H1 (cell line): ENCODE measurements around the gene LRRK1. TPM values are rescaled to one million over a fixed set of nuclear protein-coding genes. Genes with fewer than 3 reads are reported as not detected.

Experiments
- CTCF ChIA-PET: fragments of 300-600 bp; sonication (Branson Sonifier 250); formaldehyde crosslinking; loops from one replicate; lab custom pipeline; 2021; ENCODE audit not compliant: partially characterized antibody; lab: Charles Lee
- POLR2A ChIA-PET: fragments of 300-600 bp; sonication (Branson Sonifier 250); formaldehyde crosslinking; loops from one replicate; lab custom pipeline; 2021; ENCODE audit warnings: inconsistent platforms; ENCODE audit not compliant: partially characterized antibody; lab: Charles Lee
- DNase-seq, 2 experiments: peaks; one replicate each; pipeline versions ENCODE4 v3.0.0 to v3.0.0-alpha.2; 2010 to 2022; ENCODE audit warnings: low spot score in 2 of 2, low read depth in 1 of 2, mixed read lengths in 1 of 2
- FAIRE-seq: peaks from 2 replicates; lab custom pipeline; 2011; peaks lifted over from hg19 to GRCh38; lab: Jason Lieb, UNC
- H2AFZ ChIP-seq: 2 replicates; pipeline ENCODE4 v1.8.1; 2012; ENCODE audit warnings: low read length, inconsistent platforms
- H2AK5ac ChIP-seq: 2 replicates; pipeline ENCODE4 v1.6.1; 2013; ENCODE audit warnings: low read depth, low read length
- H2BK120ac ChIP-seq: replicated peaks from 2 replicates; pipeline ENCODE3; 2013; ENCODE audit warnings: low read depth, low read length, inconsistent platforms
- H2BK12ac ChIP-seq: 2 replicates; pipeline ENCODE4 v1.6.1; 2013; ENCODE audit warnings: low read depth, low read length
- H2BK15ac ChIP-seq: 2 replicates; pipeline ENCODE4 v1.6.1; 2013; ENCODE audit warnings: low read length
- H2BK20ac ChIP-seq: 2 replicates; pipeline ENCODE4 v1.6.1; 2013; ENCODE audit warnings: low read length
- H2BK5ac ChIP-seq: 2 replicates; pipeline ENCODE4 v1.6.1; 2013; ENCODE audit warnings: low read depth, low read length
- H3K14ac ChIP-seq: 2 replicates; pipeline ENCODE4 v1.6.1; 2013; ENCODE audit warnings: inconsistent platforms; ENCODE audit not compliant: insufficient read length
- H3K18ac ChIP-seq: 2 replicates; pipeline ENCODE4 v1.6.1; 2013; ENCODE audit warnings: low read length; ENCODE audit errors: extremely low read depth
- H3K23ac ChIP-seq: 2 replicates; pipeline ENCODE4 v1.6.1; 2013; ENCODE audit warnings: inconsistent platforms; ENCODE audit not compliant: insufficient read length
- H3K23me2 ChIP-seq: 2 replicates; pipeline ENCODE4 v1.6.1; 2013; ENCODE audit warnings: low read depth, low read length
- H3K27ac ChIP-seq: 2 replicates; pipeline ENCODE4 v1.6.1; 2011; ENCODE audit warnings: low read depth, low read length, inconsistent platforms
- H3K27me3 ChIP-seq, 4 experiments: replicated peaks in 1 of 4; 1 replicate in 1 of 4; 2 replicates in 3 of 4; pipeline versions ENCODE4 v1.6.1 to v1.8.1; 2011 to 2013; ENCODE audit warnings: low read length in 3 of 4, mild to moderate bottlenecking in 3 of 4, inconsistent platforms in 2 of 4, mixed read lengths in 2 of 4, moderate library complexity in 1 of 4; ENCODE audit not compliant: control insufficient read depth in 3 of 4, insufficient read depth in 3 of 4; ENCODE audit errors: extremely low read depth in 1 of 4
- H3K36me3 ChIP-seq, 4 experiments: 2 replicates each; pipeline versions ENCODE4 v1.6.1 to v1.8.1; 2011 to 2013; ENCODE audit warnings: mild to moderate bottlenecking in 4 of 4, low read length in 3 of 4, moderate library complexity in 2 of 4, control low read depth in 1 of 4, inconsistent platforms in 1 of 4; ENCODE audit not compliant: insufficient read depth in 4 of 4, control insufficient read depth in 2 of 4
- H3K4ac ChIP-seq: replicated peaks from 2 replicates; pipeline ENCODE3; 2013; ENCODE audit warnings: low read length, low read depth, mixed read lengths, inconsistent platforms; ENCODE audit not compliant: insufficient read length
- H3K4me1 ChIP-seq, 4 experiments: replicated peaks in 1 of 4; 1 replicate in 1 of 4; 2 replicates in 3 of 4; pipeline versions ENCODE4 v1.6.1 to v1.8.1; 2011 to 2013; ENCODE audit warnings: low read length in 3 of 4, inconsistent platforms in 2 of 4, mixed read lengths in 1 of 4; ENCODE audit not compliant: insufficient read depth in 4 of 4, control insufficient read depth in 3 of 4
- H3K4me2 ChIP-seq, 2 experiments: 2 replicates each; pipeline versions ENCODE4 v1.6.1 to v1.8.1; 2011 to 2013; ENCODE audit warnings: low read depth in 2 of 2, low read length in 2 of 2, control low read depth in 1 of 2, inconsistent platforms in 1 of 2, mild to moderate bottlenecking in 1 of 2; ENCODE audit not compliant: insufficient read depth in 1 of 2
- H3K4me3 ChIP-seq, 4 experiments: fragments of 200-600, 300-600 bp in 1 of 4; sonication (generic), shearing (Covaris generic), sonication (Bioruptor Twin) in 1 of 4; 2 replicates each; pipeline versions ENCODE4 v1.5.1 to v1.8.1; 2011 to 2016; ENCODE audit warnings: low read length in 4 of 4, low read depth in 3 of 4, control low read depth in 2 of 4, inconsistent platforms in 2 of 4, mild to moderate bottlenecking in 2 of 4, mixed read lengths in 1 of 4, moderate library complexity in 1 of 4; ENCODE audit not compliant: insufficient read depth in 2 of 4; ENCODE audit errors: extremely low read depth in 1 of 4
- H3K56ac ChIP-seq: replicated peaks from 2 replicates; pipeline ENCODE3; 2013; ENCODE audit warnings: low read depth, mild to moderate bottlenecking, mixed read lengths, low read length, inconsistent platforms; ENCODE audit not compliant: insufficient read length
- H3K79me1 ChIP-seq: 2 replicates; pipeline ENCODE4 v1.6.1; 2013; ENCODE audit warnings: low read depth, low read length, control low read depth
- H3K79me2 ChIP-seq, 2 experiments: 2 replicates each; pipeline versions ENCODE4 v1.6.1 to v1.8.1; 2012 to 2013; ENCODE audit warnings: low read length in 2 of 2, mild to moderate bottlenecking in 2 of 2, inconsistent platforms in 1 of 2; ENCODE audit not compliant: insufficient read depth in 2 of 2, control insufficient read depth in 1 of 2
- H3K9ac ChIP-seq, 4 experiments: replicated peaks in 1 of 4; 1 replicate in 1 of 4; 2 replicates in 3 of 4; pipeline versions ENCODE4 v1.6.1 to v1.8.1; 2011 to 2013; ENCODE audit warnings: low read depth in 3 of 4, low read length in 3 of 4, control low read depth in 2 of 4, mild to moderate bottlenecking in 2 of 4, moderate library complexity in 2 of 4, inconsistent platforms in 1 of 4; ENCODE audit errors: extremely low read depth in 1 of 4
- H3K9me3 ChIP-seq, 2 experiments: 2 replicates each; pipeline versions ENCODE4 v1.6.1 to v1.8.1; 2012 to 2013; ENCODE audit warnings: mild to moderate bottlenecking in 2 of 2, moderate library complexity in 2 of 2, control low read depth in 1 of 2, inconsistent platforms in 1 of 2, low read depth in 1 of 2, low read length in 1 of 2, mixed read lengths in 1 of 2; ENCODE audit not compliant: insufficient read depth in 2 of 2
- H4K20me1 ChIP-seq, 2 experiments: replicated peaks in 1 of 2; 2 replicates each; pipeline versions ENCODE3 to v1.8.1; 2011 to 2013; ENCODE audit warnings: inconsistent platforms in 2 of 2, low read length in 2 of 2, mild to moderate bottlenecking in 1 of 2; ENCODE audit not compliant: insufficient read depth in 2 of 2, control insufficient read depth in 1 of 2
- H4K5ac ChIP-seq: 2 replicates; pipeline ENCODE4 v1.6.1; 2013; ENCODE audit warnings: low read length, low read depth, mixed read lengths, inconsistent platforms; ENCODE audit not compliant: insufficient read length
- H4K8ac ChIP-seq: 2 replicates; pipeline ENCODE4 v1.8.0; 2013; ENCODE audit warnings: mild to moderate bottlenecking, moderate library complexity, low read length, inconsistent platforms; ENCODE audit not compliant: insufficient read depth; ENCODE audit errors: extremely low read depth
- H4K91ac ChIP-seq: replicated peaks from 2 replicates; pipeline ENCODE3; 2013; ENCODE audit warnings: low read length, mixed read lengths, inconsistent platforms; ENCODE audit not compliant: insufficient read length
- CHD2 ChIP-seq: IDR thresholded peaks from 2 replicates; pipeline ENCODE4 v1.6.1; 2012; ENCODE audit warnings: low read length, improper control_type of control experiment
- SP2 ChIP-seq: IDR thresholded peaks from 2 replicates; pipeline ENCODE4 v1.6.1; 2012; ENCODE audit warnings: mild to moderate bottlenecking, low read length, inconsistent platforms
- TBP ChIP-seq: IDR thresholded peaks from 2 replicates; pipeline ENCODE4 v1.6.1; 2011; ENCODE audit warnings: low read depth, low read length, improper control_type of control experiment
- WGBS, 2 experiments: shearing (Covaris generic) in 1 of 2; methylation state at CpG; one replicate each; pipeline versions ENCODE4 v1.1.6 to v1.1.7; 2013 to 2015; ENCODE audit warnings: low lambda C conversion rate in 2 of 2, mixed read lengths in 2 of 2, inconsistent platforms in 1 of 2, low coverage in 1 of 2, missing lambda C conversion rate in 1 of 2; ENCODE audit not compliant: insufficient replicate concordance in 2 of 2, insufficient coverage in 1 of 2, insufficient read length in 1 of 2; ENCODE audit errors: extremely low coverage in 1 of 2, missing lambda C conversion rate in 1 of 2; 5-methylcytosine and 5-hydroxymethylcytosine counted together
- polyA plus RNA-seq, 7 experiments: library from polyadenylated mRNA; depleted of rRNA in 3 of 7; stranded (reverse) in 5 of 7; unstranded in 2 of 7; fragments of >200 nt in 5 of 7; fragments of 200-250 nt in 2 of 7; gene quantifications; 1 replicate in 5 of 7; 2 replicates in 1 of 7; 4 replicates in 1 of 7; pipeline versions ENCODE4 v1.2.1 to v1.2.3, GENCODE V29; 2011 to 2013; ENCODE audit warnings: missing spikeins in 2 of 7, mixed read lengths in 2 of 7
- total RNA-seq: library from RNA; stranded (reverse); fragmentation: NEBNext Ultra II Directional; extraction: Animal tissue kit (Norgen Biotek cat#: 25700); gene quantifications from 2 replicates; pipeline ENCODE4 v1.2.1, GENCODE V29; 2021

The LRRK1 gene
- total and polyA plus RNA-seq, 2 of the 8 experiments (the other 6 are each of a cell fraction or from before 2014, with no cell fraction given), result 1.2 to 3.6 TPM

- peak overlapping the region; percentile 22 for H4K91ac ChIP-seq
- DNase-seq, result no peak
- no peak overlapping the region for H3K23ac ChIP-seq
- no peak overlapping the region for H3K4ac ChIP-seq
- WGBS, 2 experiments, result 82% methylated on average over 5 of the region's 5 CpGs; no CpG with 5 or more reads in 1 of the 2 experiments
- H3K56ac ChIP-seq, result no peak overlapping the region
- H3K4me1 ChIP-seq, result peaks cover 0 to 3% (median 0%) of the 10 kb centered on the region in 4 experiments; a peak in 1 of 7 replicates
- H4K8ac ChIP-seq, result no peak overlapping the region; the same call in 1 of the 2 replicates
- no peak overlapping the region for H2AK5ac ChIP-seq
- no peaks in the 10 kb centered on the region for H3K79me2 ChIP-seq
- no peak overlapping the region for H3K14ac ChIP-seq
- H3K18ac ChIP-seq, result no peak overlapping the region
- H3K27me3 ChIP-seq, result no peaks in the 10 kb centered on the region
- no peak overlapping the region for H2BK120ac ChIP-seq
- FAIRE-seq, result no peak
- H3K9me3 ChIP-seq, result no peaks in the 10 kb centered on the region
- no peak overlapping the region; the same call in 1 of the 2 replicates for H2BK15ac ChIP-seq
- CTCF ChIA-PET, result interaction anchor here (0.6 to 3.3 kb wide), 6 partner anchors 13 to 155 kb away, joined by 3 to 20 read pairs (median 4); no protein-coding TSS in a partner anchor
- no peaks in the 10 kb centered on the region for H4K20me1 ChIP-seq
- no peak overlapping the region for H3K4me2 ChIP-seq
- no peak overlapping the region for H3K4me3 ChIP-seq
- POLR2A ChIA-PET, result no interaction called here
- H2BK12ac ChIP-seq, result 0 out of 2 replicates have a peak overlapping the region, but pooled peaks have one; percentile 68
- no peaks in the 10 kb centered on the region for H3K23me2 ChIP-seq
- no peak overlapping the region for H3K9ac ChIP-seq
- no peak overlapping the region for H4K5ac ChIP-seq
- 0 out of 2 replicates have a peak overlapping the region, but pooled peaks have one; percentile 48 for H2BK20ac ChIP-seq
- H3K27ac ChIP-seq, result no peak overlapping the region
- no peaks in the 10 kb centered on the region for H3K36me3 ChIP-seq
- no peaks in the 10 kb centered on the region for H3K79me1 ChIP-seq
- no peak overlapping the region for H2AFZ ChIP-seq
- no peak overlapping the region for H2BK5ac ChIP-seq
- TF ChIP-seq SP2 (no peak), TBP (no peak), CHD2 (no peak)
These were observed 183.6 kb downstream of the LRRK1 start for GRCh38 chr15:101102746-101103145.
